HEK293T (cell line): ENCODE measurements around the gene RAB13.
"Not testable (repeated sequence)": the region's sequence is repeated elsewhere in the genome, so short reads cannot be mapped to it uniquely, and the experiment has no call there.

Experiments used
- CTBP1 ChIP-seq: fragments of 450-650 bp; IDR thresholded peaks from 2 replicates; pipeline ENCODE4 v1.6.1; 2016; ENCODE audit warnings: borderline replicate concordance
- SP1 ChIP-seq: fragments of 450-650 bp; IDR thresholded peaks from 2 replicates; pipeline ENCODE4 v1.6.1; 2017
- ZNF384 ChIP-seq: fragments of 450-650 bp; IDR thresholded peaks from 2 replicates; pipeline ENCODE4 v1.6.1; 2016

- TF ChIP-seq CTBP1, ZNF384, SP1: not testable (repeated sequence)
Measured at GRCh38 chr1:154033697-154034096, 47.6 kb upstream of the RAB13 start.
